ENCODE data around the gene TTK.

TTK gene

DNA sequence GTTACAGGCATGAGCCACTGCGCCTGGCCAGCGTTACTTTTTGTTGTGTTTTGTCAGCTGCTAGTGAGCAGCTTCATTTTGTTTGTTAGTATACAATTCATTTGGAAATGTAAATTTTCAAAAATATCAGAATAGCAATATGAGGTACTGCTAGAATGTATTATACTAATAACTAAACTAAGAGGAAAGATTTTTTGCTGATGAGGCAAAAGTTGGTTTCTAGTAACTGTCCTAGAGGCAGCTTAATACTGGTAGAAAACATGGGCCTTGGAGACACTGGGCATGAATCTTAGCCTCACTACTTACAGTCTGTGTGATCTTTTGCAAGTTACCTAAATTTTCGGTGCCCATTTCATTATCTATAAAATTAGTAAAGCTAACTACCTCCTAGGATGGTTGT, 24.1 kb downstream of the TTK start:
- no peaks in the 10 kb centered on the region for H3K9me3 ChIP-seq (ENCODE audit: control insufficient read depth, insufficient read depth, low read depth, low read length)
- ChIA-PET POLR2A (interaction anchor here (0.7 to 1.2 kb wide), 2 partner anchors 10 to 12 kb away, joined by 4 to 5 read pairs; no protein-coding TSS in a partner anchor), CTCF (interaction anchor here (0.7 to 1.2 kb wide), 4 partner anchors 13 to 160 kb away, joined by 3 to 5 read pairs (median 4); no protein-coding TSS in a partner anchor)
- no peak overlapping the region for H3K27ac ChIP-seq (ENCODE audit: extremely low read depth, low read depth, low read length)
- TF ChIP-seq ZNF169 (tag by site-specific recombination; IDR thresholded peaks at IDR 0.05) (no peak), ZNF521 (tag by site-specific recombination; IDR thresholded peaks at IDR 0.05) (no peak), ZNF292 (tag by site-specific recombination; IDR thresholded peaks at IDR 0.05; ENCODE audit: borderline replicate concordance, low read depth) (no peak), SETDB1 (IDR thresholded peaks at IDR 0.05; ENCODE audit: insufficient read length, low read length) (no peak)
- peaks cover 54 to 89% of the 10 kb centered on the region in 2 experiments for H3K36me3 ChIP-seq (ENCODE audit: control insufficient read depth in 2 of 2, insufficient read depth in 1 of 2, low read length in 2 of 2)
- H3K4me3 ChIP-seq (ENCODE audit: low read depth, low read length): no peak overlapping the region
- no peaks in the 10 kb centered on the region for H3K4me1 ChIP-seq (ENCODE audit: control insufficient read depth, insufficient read depth, low read length)

DNA sequence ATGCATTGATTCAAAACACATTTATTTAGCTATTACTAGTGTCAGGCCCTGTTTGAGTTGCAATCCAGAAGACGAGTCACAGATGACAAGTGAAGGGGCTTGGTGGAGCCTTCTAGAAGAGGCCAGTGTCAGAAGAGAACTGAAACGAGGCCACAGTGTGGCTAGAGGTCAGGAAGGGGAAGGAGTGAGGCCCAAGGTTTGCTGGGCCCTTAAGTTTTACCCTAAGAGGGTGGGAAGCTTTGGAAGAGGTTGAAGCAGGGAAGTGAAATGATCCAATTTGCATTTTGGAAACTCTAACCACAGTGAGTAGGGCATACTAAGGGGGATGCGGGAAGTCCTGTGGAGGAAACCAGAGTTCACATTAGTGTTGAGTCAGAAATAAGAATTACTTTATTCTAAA, 25.0 kb downstream of the TTK start:
- peaks cover 49 to 87% of the 10 kb centered on the region in 2 experiments for H3K36me3 ChIP-seq (ENCODE audit: control insufficient read depth in 2 of 2, insufficient read depth in 1 of 2, low read length in 2 of 2)
- no peak overlapping the region for H3K27ac ChIP-seq (ENCODE audit: extremely low read depth, low read depth, low read length)
- ChIA-PET CTCF (no interaction called here), POLR2A (no interaction called here)
- H3K4me1 ChIP-seq (ENCODE audit: control insufficient read depth, insufficient read depth, low read length): no peaks in the 10 kb centered on the region
- no peak overlapping the region for H3K4me3 ChIP-seq (ENCODE audit: low read depth, low read length)
- TF ChIP-seq ZNF391 (tag by site-specific recombination; IDR thresholded peaks at IDR 0.05; ENCODE audit: borderline replicate concordance, low read depth): no peak
- TF ChIP-seq ZNF10 (tag by site-specific recombination; IDR thresholded peaks at IDR 0.05): no peak
- no peak for TF ChIP-seq ZNF174 (tag by site-specific recombination; IDR thresholded peaks at IDR 0.05)
- TF ChIP-seq, protein P1, sequence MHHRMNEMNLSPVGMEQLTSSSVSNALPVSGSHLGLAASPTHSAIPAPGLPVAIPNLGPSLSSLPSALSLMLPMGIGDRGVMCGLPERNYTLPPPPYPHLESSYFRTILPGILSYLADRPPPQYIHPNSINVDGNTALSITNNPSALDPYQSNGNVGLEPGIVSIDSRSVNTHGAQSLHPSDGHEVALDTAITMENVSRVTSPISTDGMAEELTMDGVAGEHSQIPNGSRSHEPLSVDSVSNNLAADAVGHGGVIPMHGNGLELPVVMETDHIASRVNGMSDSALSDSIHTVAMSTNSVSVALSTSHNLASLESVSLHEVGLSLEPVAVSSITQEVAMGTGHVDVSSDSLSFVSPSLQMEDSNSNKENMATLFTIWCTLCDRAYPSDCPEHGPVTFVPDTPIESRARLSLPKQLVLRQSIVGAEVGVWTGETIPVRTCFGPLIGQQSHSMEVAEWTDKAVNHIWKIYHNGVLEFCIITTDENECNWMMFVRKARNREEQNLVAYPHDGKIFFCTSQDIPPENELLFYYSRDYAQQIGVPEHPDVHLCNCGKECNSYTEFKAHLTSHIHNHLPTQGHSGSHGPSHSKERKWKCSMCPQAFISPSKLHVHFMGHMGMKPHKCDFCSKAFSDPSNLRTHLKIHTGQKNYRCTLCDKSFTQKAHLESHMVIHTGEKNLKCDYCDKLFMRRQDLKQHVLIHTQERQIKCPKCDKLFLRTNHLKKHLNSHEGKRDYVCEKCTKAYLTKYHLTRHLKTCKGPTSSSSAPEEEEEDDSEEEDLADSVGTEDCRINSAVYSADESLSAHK (tag by site-specific recombination; IDR thresholded peaks at IDR 0.05): no peak
- TF ChIP-seq, protein P2, sequence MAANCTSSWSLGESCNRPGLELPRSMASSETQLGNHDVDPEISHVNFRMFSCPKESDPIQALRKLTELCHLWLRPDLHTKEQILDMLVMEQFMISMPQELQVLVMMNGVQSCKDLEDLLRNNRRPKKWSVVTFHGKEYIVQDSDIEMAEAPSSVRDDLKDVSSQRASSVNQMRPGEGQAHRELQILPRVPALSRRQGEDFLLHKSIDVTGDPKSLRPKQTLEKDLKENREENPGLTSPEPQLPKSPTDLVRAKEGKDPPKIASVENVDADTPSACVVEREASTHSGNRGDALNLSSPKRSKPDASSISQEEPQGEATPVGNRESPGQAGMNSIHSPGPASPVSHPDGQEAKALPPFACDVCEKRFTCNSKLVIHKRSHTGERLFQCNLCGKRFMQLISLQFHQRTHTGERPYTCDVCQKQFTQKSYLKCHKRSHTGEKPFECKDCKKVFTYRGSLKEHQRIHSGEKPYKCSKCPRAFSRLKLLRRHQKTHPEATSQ (tag by site-specific recombination; IDR thresholded peaks at IDR 0.05): no peak
- no peak for TF ChIP-seq ZNF366 (tag by site-specific recombination; conservative IDR thresholded peaks at IDR 0.05)
- no peak for TF ChIP-seq SP3 (tag by site-specific recombination; IDR thresholded peaks at IDR 0.05)
- no peak for TF ChIP-seq ZNF112 (tag by site-specific recombination; IDR thresholded peaks at IDR 0.05)
- no peak for TF ChIP-seq HOXC10 (CRISPR knock-in tag; IDR thresholded peaks at IDR 0.05)
- TF ChIP-seq, protein P3, sequence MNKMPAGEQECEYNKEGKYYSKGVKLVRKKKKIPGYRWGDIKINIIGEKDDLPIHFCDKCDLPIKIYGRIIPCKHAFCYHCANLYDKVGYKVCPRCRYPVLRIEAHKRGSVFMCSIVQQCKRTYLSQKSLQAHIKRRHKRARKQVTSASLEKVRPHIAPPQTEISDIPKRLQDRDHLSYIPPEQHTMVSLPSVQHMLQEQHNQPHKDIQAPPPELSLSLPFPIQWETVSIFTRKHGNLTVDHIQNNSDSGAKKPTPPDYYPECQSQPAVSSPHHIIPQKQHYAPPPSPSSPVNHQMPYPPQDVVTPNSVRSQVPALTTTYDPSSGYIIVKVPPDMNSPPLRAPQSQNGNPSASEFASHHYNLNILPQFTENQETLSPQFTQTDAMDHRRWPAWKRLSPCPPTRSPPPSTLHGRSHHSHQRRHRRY (tag by site-specific recombination; IDR thresholded peaks at IDR 0.05): no peak
- TF ChIP-seq ZNF792 (tag by site-specific recombination; IDR thresholded peaks at IDR 0.05): no peak
- TF ChIP-seq, protein P4, sequence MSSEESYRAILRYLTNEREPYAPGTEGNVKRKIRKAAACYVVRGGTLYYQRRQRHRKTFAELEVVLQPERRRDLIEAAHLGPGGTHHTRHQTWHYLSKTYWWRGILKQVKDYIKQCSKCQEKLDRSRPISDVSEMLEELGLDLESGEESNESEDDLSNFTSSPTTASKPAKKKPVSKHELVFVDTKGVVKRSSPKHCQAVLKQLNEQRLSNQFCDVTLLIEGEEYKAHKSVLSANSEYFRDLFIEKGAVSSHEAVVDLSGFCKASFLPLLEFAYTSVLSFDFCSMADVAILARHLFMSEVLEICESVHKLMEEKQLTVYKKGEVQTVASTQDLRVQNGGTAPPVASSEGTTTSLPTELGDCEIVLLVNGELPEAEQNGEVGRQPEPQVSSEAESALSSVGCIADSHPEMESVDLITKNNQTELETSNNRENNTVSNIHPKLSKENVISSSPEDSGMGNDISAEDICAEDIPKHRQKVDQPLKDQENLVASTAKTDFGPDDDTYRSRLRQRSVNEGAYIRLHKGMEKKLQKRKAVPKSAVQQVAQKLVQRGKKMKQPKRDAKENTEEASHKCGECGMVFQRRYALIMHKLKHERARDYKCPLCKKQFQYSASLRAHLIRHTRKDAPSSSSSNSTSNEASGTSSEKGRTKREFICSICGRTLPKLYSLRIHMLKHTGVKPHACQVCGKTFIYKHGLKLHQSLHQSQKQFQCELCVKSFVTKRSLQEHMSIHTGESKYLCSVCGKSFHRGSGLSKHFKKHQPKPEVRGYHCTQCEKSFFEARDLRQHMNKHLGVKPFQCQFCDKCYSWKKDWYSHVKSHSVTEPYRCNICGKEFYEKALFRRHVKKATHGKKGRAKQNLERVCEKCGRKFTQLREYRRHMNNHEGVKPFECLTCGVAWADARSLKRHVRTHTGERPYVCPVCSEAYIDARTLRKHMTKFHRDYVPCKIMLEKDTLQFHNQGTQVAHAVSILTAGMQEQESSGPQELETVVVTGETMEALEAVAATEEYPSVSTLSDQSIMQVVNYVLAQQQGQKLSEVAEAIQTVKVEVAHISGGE (tag by site-specific recombination; conservative IDR thresholded peaks at IDR 0.05; ENCODE audit: low read depth): no peak
- TF ChIP-seq ZNF544 (tag by site-specific recombination; IDR thresholded peaks at IDR 0.05): no peak
- TF ChIP-seq GLIS2 (tag by site-specific recombination; IDR thresholded peaks at IDR 0.05): no peak
- H3K9me3 ChIP-seq (ENCODE audit: control insufficient read depth, insufficient read depth, low read depth, low read length): no peaks in the 10 kb centered on the region

Data from HEK293 (cell line).